ENCODE results near the gene PCDHA12. TPM values are rescaled to one million over a fixed set of nuclear protein-coding genes. Genes with fewer than 3 reads are reported as not detected.
"Not testable (repeated sequence)": the region's sequence is repeated elsewhere in the genome, so short reads cannot be mapped to it uniquely, and the experiment has no call there.

The PCDHA12 gene
- polyA plus RNA-seq, 3 donors: 0.03 to 0.21 TPM; not detected in 1

DNA sequence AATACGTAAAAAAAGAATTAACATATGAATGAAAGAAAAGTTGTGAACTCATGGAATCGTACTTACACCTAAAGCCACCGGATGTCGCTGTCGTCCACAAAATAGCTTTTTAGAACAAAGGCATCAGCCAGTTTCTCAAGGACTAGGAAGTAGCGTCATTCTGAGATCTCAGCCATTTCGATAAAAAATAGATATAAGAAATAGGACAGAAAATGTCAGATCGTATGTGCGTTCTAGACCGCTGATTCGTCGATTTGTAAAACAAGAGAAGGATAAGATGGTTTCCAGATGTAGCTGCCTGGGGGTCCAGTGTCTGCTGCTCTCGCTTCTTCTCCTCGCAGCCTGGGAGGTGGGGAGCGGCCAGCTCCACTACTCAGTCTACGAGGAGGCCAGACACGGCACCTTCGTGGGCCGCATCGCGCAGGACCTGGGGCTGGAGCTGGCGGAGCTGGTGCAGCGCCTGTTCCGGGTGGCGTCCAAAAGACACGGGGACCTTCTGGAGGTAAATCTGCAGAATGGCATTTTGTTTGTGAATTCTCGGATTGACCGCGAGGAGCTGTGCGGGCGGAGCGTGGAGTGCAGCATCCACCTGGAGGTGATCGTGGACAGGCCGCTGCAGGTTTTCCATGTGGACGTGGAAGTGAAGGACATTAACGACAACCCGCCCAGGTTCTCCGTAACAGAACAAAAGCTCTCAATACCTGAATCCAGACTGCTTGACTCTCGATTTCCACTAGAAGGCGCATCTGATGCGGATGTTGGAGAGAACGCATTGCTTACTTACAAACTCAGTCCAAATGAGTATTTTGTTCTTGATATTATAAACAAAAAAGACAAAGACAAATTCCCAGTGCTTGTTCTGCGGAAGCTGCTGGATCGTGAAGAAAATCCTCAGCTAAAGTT, 19.1 kb upstream of the PCDHA12 start, which contains the start of gene PCDHA10:
Gene PCDHA10, plus strand, starts transcription at position 126 of the 903 bp plus-strand sequence. Its CDS starts 152 bp downstream, at position 278.
- WGBS, 3 donors: 18 to 20% methylated on average over 33 to 44 of the region's 44 CpGs; no CpG with 5 or more reads in 1 of the 3 donors
- H3K27ac ChIP-seq (ENCODE audit: low read depth, low read length): no peak within 1 kb of the TSS

DNA sequence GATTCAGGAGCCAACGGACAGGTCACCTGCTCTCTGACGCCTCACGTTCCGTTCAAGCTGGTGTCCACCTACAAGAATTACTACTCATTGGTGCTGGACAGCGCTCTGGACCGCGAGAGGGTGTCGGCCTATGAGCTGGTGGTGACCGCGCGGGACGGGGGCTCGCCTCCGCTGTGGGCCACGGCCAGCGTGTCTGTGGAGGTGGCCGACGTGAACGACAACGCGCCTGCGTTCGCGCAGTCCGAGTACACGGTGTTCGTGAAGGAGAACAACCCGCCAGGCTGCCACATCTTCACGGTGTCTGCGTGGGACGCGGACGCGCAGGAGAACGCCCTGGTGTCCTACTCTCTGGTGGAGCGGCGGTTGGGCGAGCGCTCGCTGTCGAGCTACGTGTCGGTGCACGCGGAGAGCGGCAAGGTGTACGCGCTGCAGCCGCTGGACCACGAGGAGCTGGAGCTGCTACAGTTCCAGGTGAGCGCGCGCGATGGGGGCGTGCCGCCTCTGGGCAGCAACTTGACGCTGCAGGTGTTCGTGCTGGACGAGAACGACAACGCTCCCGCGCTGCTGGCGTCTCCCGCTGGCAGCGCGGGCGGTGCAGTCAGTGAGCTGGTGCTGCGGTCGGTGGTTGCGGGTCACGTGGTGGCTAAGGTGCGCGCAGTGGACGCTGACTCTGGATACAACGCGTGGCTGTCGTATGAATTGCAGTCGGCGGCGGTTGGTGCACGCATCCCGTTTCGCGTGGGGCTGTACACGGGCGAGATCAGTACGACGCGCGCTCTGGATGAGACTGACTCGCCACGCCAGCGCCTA, 17.7 kb upstream of the PCDHA12 start:
- H3K27ac ChIP-seq (ENCODE audit: low read depth, low read length): no peak overlapping the region
- 50 to 53% methylated on average over 62 to 94 of the region's 94 CpGs; no CpG with 5 or more reads in 1 of the 3 donors for WGBS, 3 donors

GRCh38 chr5:140857987-140858240, 17.2 kb upstream of the PCDHA12 start:
- 60 to 65% methylated on average over 10 to 22 of the region's 22 CpGs; no CpG with 5 or more reads in 1 of the 3 donors for WGBS, 3 donors

DNA sequence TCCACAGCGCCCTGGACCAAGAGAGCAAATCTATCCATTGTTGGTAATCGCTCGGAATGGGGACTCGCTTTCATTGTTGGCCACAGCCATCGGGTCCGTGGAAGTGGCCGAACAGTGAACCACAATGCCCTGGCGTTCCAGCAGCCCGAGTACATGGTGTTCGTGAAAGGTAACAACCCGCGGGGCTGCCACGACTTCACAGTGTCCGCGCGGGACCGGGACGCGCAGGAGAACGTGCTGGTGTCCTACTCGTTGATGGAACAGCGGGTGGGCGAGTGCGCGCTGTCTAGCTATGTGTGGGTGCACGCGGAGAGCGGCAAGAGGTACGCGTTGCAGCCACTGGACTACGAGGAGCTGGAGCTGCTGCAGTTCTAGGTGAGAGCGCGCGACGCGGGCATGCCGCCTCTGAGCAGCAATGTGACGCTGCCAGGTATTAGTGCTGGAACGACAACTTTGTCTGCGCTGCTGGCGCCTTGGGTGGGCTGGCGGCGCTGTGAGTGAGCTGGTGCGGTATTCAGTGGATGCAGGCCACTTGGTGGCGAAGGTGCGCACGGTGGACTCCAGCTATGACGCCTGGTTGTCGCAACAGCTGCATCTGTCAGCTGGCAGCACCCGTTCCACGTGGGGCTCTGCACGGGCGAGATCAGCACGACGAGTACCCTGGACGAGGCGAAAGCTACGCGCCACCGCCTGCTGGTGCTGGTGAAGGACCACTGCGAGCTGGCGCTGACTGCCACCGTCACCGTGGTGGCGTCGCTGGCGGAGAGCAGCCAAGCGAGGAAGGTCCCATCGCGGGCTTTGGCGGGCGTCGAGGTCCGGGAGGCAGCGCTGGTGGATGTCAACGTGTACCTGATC, 12.4 kb upstream of the PCDHA12 start:
- no peak overlapping the region for H3K27ac ChIP-seq (ENCODE audit: low read depth, low read length)
- 39 to 42% (median 41%) methylated on average over 76 of the region's 76 CpGs for WGBS, 3 donors

More at GRCh38 chr5:140857987-140858240, 17.2 kb upstream of the PCDHA12 start:
- no peak overlapping the region for H3K27ac ChIP-seq (ENCODE audit: low read depth, low read length)

DNA sequence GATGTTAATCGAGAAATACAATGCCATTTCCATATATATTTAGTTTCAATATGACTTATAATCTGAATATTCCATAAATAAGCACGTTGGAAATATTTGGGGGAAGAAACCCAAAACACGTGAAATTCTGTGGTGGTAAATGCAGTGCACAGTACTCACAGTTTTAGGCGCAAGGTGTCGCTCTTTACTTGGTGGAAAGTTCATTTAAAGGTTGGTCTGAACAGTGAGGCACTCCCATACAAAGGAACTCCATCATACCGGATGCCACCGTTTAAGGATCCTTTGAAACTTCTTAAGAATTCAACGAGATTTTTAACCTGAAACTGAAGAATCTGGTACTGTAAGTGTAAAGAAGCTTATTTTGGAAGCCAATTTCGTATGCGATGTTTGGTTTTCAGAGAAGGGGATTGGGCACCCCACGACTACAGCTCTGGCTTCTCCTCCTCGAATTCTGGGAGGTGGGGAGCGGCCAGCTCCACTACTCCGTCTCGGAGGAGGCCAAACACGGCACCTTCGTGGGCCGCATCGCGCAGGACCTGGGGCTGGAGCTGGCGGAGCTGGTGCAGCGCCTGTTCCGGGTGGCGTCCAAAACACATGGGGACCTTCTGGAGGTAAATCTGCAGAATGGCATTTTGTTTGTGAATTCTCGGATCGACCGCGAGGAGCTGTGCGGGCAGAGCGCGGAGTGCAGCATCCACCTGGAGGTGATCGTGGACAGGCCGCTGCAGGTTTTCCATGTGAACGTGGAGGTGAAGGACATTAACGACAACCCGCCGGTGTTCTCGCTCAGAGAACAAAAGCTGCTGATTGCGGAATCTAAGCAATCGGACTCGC, 6.2 kb upstream of the PCDHA12 start, which contains the start of gene PCDHA11:
Gene PCDHA11, plus strand, starts transcription at position 237 of the 834 bp plus-strand sequence. Its CDS starts 147 bp downstream, at position 384.
- no peak within 1 kb of the TSS for H3K27ac ChIP-seq (ENCODE audit: low read depth, low read length)
- 13 to 15% (median 13%) methylated on average over 41 of the region's 41 CpGs for WGBS, 3 donors

DNA sequence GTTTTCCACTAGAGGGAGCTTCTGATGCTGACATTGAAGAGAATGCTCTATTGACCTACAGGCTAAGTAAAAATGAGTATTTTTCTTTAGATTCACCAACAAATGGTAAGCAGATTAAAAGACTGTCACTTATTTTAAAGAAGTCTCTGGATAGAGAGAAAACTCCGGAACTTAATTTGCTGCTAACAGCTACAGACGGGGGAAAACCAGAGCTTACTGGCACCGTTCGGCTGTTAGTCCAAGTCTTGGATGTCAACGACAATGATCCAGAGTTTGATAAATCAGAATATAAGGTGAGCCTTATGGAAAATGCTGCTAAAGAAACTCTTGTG, 5.6 kb upstream of the PCDHA12 start:
- WGBS, 3 donors: 51 to 58% (median 54%) methylated on average over 5 of the region's 5 CpGs
- H3K27ac ChIP-seq (ENCODE audit: low read depth, low read length): no peak overlapping the region

DNA sequence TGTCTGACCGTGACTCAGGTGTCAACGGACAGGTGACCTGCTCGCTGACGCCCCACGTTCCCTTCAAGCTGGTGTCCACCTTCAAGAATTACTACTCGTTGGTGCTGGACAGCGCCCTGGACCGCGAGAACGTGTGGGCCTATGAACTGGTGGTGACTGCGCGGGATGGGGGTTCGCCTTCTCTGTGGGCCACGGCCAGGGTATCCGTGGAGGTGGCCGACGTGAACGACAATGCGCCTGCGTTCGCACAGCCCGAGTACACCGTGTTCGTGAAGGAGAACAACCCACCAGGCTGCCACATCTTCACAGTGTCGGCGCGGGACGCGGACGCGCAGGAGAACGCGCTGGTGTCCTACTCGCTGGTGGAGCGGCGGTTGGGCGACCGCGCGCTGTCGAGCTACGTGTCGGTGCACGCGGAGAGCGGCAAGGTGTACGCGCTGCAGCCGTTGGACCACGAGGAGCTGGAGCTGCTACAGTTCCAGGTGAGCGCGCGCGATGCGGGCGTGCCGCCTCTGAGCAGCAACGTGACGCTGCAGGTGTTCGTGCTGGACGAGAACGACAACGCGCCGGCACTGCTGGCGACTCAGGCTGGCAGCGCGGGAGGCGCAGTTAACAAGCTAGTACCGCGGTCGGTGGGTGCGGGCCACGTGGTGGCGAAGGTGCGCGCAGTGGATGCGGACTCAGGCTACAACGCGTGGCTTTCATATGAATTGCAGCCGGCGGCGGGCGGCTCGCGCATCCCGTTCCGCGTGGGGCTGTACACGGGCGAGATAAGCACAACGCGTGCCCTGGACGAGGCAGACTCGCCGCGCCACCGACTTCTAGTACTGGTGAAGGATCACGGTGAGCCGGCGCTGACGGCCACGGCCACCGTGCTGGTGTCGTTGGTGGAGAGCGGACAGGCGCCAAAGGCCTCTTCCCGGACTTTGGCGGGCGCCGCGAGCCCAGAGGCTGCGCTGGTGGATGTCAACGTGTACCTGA, 4.6 kb upstream of the PCDHA12 start:
- H3K27ac ChIP-seq (ENCODE audit: low read depth, low read length): no peak overlapping the region
- WGBS, 3 donors: 42 to 43% (median 42%) methylated on average over 111 to 114 of the region's 114 CpGs

GRCh38 chr5:140876541-140877261, 1.6 kb downstream of the PCDHA12 start:
- WGBS, 3 donors: 38 to 39% (median 38%) methylated on average over 80 of the region's 80 CpGs
- H3K27ac ChIP-seq (ENCODE audit: low read depth, low read length): not testable (repeated sequence)

DNA sequence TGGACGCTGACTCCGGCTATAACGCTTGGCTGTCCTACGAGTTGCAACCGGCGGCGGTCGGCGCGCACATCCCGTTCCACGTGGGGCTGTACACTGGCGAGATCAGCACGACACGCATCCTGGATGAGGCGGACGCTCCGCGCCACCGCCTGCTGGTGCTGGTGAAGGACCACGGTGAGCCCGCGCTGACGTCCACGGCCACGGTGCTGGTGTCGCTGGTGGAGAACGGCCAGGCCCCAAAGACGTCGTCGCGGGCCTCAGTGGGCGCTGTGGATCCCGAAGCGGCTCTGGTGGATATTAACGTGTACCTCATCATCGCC, 2.1 kb downstream of the PCDHA12 start:
- no peak overlapping the region for H3K27ac ChIP-seq (ENCODE audit: low read depth, low read length)
- WGBS, 3 donors: 43 to 44% (median 44%) methylated on average over 26 to 37 of the region's 37 CpGs

DNA sequence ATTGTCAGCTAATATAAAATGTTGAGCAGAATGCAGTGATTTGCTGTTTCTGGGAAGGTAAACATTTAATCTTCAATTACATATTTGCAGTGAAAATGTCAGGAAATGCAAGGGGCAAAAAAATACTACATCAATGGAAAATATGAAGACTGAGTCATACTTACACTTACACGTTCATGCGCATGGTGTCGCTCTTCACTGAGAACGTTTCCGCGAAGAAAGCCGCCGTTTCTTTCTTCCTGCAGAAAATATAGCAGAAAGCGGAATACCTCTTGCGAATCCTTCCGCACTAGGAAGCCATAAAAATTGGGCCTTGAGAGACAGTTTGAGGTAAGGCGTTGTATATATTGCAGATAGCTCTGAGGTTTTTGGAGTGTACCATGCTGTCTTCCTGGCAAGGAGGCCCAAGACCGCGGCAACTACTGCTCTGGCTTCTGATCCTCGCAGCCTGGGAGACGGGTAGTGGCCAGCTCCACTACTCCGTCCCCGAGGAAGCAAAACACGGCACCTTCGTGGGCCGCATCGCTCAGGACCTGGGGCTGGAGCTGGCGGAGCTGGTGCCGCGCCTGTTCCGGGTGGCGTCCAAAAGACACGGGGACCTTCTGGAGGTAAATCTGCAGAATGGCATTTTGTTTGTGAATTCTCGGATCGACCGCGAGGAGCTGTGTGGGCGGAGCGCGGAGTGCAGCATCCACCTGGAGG, 6.9 kb downstream of the PCDHA12 start, which contains the start of gene PCDHA13:
Gene PCDHA13, plus strand, starts transcription at position 236 of the 702 bp plus-strand sequence. Its CDS starts 145 bp downstream, at position 381.
- WGBS, 3 donors: 9 to 11% (median 10%) methylated on average over 31 to 33 of the region's 35 CpGs
- no peak within 1 kb of the TSS for H3K27ac ChIP-seq (ENCODE audit: low read depth, low read length)

DNA sequence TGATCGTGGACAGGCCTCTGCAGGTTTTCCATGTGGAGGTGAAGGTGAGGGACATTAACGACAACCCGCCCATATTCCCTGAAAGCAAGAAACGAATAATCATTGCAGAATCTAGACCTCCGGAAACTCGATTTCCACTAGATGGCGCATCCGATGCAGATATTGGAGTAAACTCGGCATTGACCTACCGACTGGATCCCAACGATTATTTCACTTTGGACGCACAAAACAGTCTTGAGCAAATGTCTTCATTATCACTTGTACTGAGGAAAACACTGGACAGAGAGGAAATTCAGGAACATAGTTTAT, 7.4 kb downstream of the PCDHA12 start:
- no peak overlapping the region for H3K27ac ChIP-seq (ENCODE audit: low read depth, low read length)
- WGBS, 3 donors: 12 to 16% (median 14%) methylated on average over 12 of the region's 12 CpGs

GRCh38 chr5:140883373-140883772, 8.3 kb downstream of the PCDHA12 start:
- WGBS, 3 donors: 37 to 42% (median 38%) methylated on average over 41 of the region's 41 CpGs
- no peak overlapping the region for H3K27ac ChIP-seq (ENCODE audit: low read depth, low read length)

DNA sequence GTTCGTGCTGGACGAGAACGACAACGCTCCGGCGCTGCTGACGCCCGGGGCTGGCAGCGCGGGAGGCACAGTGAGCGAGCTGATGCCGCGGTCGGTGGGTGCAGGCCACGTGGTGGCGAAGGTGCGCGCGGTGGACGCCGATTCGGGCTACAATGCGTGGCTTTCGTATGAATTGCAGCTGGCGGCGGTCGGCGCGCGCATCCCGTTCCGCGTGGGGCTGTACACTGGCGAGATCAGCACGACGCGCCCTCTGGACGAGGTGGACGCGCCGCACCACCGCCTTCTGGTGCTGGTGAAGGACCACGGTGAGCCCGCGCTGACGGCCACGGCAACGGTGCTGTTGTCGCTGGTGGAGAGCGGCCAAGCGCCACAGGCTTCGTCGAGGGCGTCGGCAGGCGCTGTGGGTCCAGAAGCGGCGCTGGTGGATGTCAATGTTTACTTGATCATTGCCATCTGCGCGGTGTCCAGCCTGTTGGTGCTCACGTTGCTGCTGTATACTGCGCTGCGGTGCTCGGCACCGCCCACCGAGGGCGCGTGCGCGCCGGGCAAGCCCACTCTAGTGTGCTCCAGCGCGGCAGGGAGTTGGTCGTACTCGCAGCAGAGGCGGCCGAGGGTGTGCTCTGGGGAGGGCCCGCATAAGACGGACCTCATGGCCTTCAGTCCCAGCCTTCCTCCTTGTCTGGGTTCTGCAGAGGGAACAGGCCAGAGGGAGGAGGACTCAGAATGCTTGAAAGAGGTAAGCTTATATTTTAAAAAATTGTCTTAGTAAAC, 9.0 kb downstream of the PCDHA12 start:
- no peak overlapping the region for H3K27ac ChIP-seq (ENCODE audit: low read depth, low read length)
- 30 to 41% (median 33%) methylated on average over 67 to 79 of the region's 79 CpGs for WGBS, 3 donors

- WGBS, 3 donors: 70 to 85% (median 80%) methylated on average over 1 of the region's 1 CpG
- H3K27ac ChIP-seq (ENCODE audit: low read depth, low read length): no peak overlapping the region
Observed at GRCh38 chr5:140916325-140916724, 41.2 kb downstream of the PCDHA12 start.

GRCh38 chr5:140923601-140924000, 48.5 kb downstream of the PCDHA12 start:
- WGBS, 3 donors: 62 to 67% (median 63%) methylated on average over 4 of the region's 4 CpGs
- no peak overlapping the region for H3K27ac ChIP-seq (ENCODE audit: low read depth, low read length)
